Measurements from ENCODE around the gene NFATC2. TPM values are rescaled to one million over a fixed set of nuclear protein-coding genes. Genes with fewer than 3 reads are reported as not detected.
A peak's percentile ranks its signal among the peaks of the same experiment; 100 is the strongest.

Gene NFATC2
- total RNA-seq, 1 donor from 2014 or later = 1.9 TPM

- no peaks in the 10 kb centered on the region for H3K27me3 Mint-ChIP-seq (ENCODE audit: low read depth)
- H3K4me3 Mint-ChIP-seq = peak overlapping the region; percentile 20
- H3K27ac Mint-ChIP-seq (ENCODE audit: unreplicated experiment) = peak overlapping the region; percentile 82
- H3K36me3 Mint-ChIP-seq (ENCODE audit: low read depth) = no peaks in the 10 kb centered on the region
- TF ChIP-seq, protein P1, sequence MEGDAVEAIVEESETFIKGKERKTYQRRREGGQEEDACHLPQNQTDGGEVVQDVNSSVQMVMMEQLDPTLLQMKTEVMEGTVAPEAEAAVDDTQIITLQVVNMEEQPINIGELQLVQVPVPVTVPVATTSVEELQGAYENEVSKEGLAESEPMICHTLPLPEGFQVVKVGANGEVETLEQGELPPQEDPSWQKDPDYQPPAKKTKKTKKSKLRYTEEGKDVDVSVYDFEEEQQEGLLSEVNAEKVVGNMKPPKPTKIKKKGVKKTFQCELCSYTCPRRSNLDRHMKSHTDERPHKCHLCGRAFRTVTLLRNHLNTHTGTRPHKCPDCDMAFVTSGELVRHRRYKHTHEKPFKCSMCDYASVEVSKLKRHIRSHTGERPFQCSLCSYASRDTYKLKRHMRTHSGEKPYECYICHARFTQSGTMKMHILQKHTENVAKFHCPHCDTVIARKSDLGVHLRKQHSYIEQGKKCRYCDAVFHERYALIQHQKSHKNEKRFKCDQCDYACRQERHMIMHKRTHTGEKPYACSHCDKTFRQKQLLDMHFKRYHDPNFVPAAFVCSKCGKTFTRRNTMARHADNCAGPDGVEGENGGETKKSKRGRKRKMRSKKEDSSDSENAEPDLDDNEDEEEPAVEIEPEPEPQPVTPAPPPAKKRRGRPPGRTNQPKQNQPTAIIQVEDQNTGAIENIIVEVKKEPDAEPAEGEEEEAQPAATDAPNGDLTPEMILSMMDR (conservative IDR thresholded peaks at IDR 0.05) = no peak
- peak; percentile 20 for DNase-seq (ENCODE audit: low read depth, low spot score)
- peaks cover 38% of the 10 kb centered on the region for H3K4me1 Mint-ChIP-seq
- no peaks in the 10 kb centered on the region for H3K9me3 Mint-ChIP-seq
These were observed 44.7 kb downstream of the NFATC2 start for GRCh38 chr20:51497542-51498467.

DNA sequence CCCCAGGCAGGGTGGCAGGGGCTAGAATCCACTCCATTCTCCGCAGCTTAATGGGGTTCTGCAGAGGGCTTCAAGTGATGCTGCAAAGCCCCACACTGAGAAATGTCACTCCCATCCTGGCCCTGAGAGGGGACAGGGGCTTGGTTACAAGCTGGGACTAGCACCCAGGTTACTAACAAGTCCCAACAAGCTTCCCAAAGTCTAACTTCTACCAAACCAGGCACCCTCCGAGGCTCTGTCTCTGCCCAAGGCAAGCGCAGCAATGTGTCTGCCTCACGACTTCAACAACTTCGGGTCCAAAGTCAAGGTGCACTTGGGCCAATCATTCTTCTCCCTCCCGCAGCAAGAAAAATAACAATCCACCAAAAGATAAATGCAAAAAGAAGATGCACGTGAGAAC is 45.6 kb downstream of the NFATC2 start:
- DNase-seq (ENCODE audit: low read depth, low spot score) = no peak
- peaks cover 43% of the 10 kb centered on the region for H3K4me1 Mint-ChIP-seq
- no peaks in the 10 kb centered on the region for H3K27me3 Mint-ChIP-seq (ENCODE audit: low read depth)
- peak overlapping the region; percentile 35 for H3K27ac Mint-ChIP-seq (ENCODE audit: unreplicated experiment)
- TF ChIP-seq, protein P1 (conservative IDR thresholded peaks at IDR 0.05) = no peak
- no peak overlapping the region for H3K4me3 Mint-ChIP-seq
- H3K9me3 Mint-ChIP-seq = no peaks in the 10 kb centered on the region
- H3K36me3 Mint-ChIP-seq (ENCODE audit: low read depth) = no peaks in the 10 kb centered on the region

GRCh38 chr20:51495921-51496545 is 46.5 kb downstream of the NFATC2 start:
- TF ChIP-seq, protein P1 (conservative IDR thresholded peaks at IDR 0.05) = no peak
- Mint-ChIP-seq H3K4me3 (no peak overlapping the region), H3K27me3 (ENCODE audit: low read depth) (no peaks in the 10 kb centered on the region), H3K9me3 (no peaks in the 10 kb centered on the region), H3K4me1 (peaks cover 48% of the 10 kb centered on the region), H3K27ac (ENCODE audit: unreplicated experiment) (peak overlapping the region; percentile 87), H3K36me3 (ENCODE audit: low read depth) (no peaks in the 10 kb centered on the region)
- no peak for DNase-seq (ENCODE audit: low read depth, low spot score)

DNA sequence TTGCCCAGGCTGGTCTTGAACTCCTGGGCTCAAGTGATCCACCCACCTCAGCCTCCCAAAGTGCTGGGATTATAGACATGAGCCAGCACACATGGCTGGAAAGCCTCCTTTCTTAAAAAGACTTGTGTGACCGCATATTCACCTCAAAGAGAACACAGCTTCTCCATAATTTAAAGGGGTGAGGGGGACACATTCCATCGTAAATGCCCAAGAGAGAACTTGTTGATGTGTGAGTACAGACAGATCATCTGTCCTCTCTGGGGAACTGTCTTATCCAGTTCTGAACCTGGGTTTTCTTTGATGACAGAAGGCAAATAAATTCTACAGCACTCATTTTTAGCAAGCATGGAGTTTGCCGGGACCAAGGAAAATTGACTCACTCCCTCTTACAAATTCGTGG is 47.2 kb downstream of the NFATC2 start:
- TF ChIP-seq, protein P1 (conservative IDR thresholded peaks at IDR 0.05) = no peak
- H3K4me1 Mint-ChIP-seq = peaks cover 52% of the 10 kb centered on the region

GRCh38 chr20:51494241-51495110 is 48.0 kb downstream of the NFATC2 start:
- Mint-ChIP-seq H3K36me3 (ENCODE audit: low read depth) (no peaks in the 10 kb centered on the region), H3K4me1 (peaks cover 52% of the 10 kb centered on the region), H3K27me3 (ENCODE audit: low read depth) (no peaks in the 10 kb centered on the region), H3K9me3 (no peaks in the 10 kb centered on the region), H3K27ac (ENCODE audit: unreplicated experiment) (no peak overlapping the region), H3K4me3 (no peak overlapping the region)
- no peak for DNase-seq (ENCODE audit: low read depth, low spot score)
- TF ChIP-seq, protein P1 (conservative IDR thresholded peaks at IDR 0.05) = no peak

More for the DNA sequence above, 47.2 kb downstream of the NFATC2 start:
- H3K27ac Mint-ChIP-seq (ENCODE audit: unreplicated experiment) = no peak overlapping the region
- no peaks in the 10 kb centered on the region for H3K27me3 Mint-ChIP-seq (ENCODE audit: low read depth)
- no peak for DNase-seq (ENCODE audit: low read depth, low spot score)
- no peak overlapping the region for H3K4me3 Mint-ChIP-seq
- H3K36me3 Mint-ChIP-seq (ENCODE audit: low read depth) = no peaks in the 10 kb centered on the region
- H3K9me3 Mint-ChIP-seq = no peaks in the 10 kb centered on the region
